GM12878 (cell line): Measurements from ENCODE around the gene ZMYM1. TPM values are rescaled to one million over a fixed set of nuclear protein-coding genes. Genes with fewer than 3 reads are reported as not detected.

Experiments used
- ATAC-seq: fragments of 200-7000 bp; cut with Tn5 transposase; 3 replicates; pipeline ENCODE4 v1.9.1; 2020; ENCODE audit warnings: mild to moderate bottlenecking, moderate library complexity
- BruUV-seq: library from RNA; stranded (reverse); fragments of 400-500 nt; replicated peaks from 2 replicates; lab custom pipeline; 2021; lab: Mats Ljungman, UMichigan
- CTCF ChIA-PET: fragments of 300-600 bp; sonication (Branson Sonifier 250); formaldehyde crosslinking; extraction: SDS; loops from one replicate; lab custom pipeline; 2021; ENCODE audit warnings: inconsistent platforms; lab: Yijun Ruan, JAX
- POLR2A ChIA-PET: fragments of 350-600 bp; formaldehyde crosslinking; extraction: SDS; loops from one replicate; lab custom pipeline; 2021; ENCODE audit warnings: inconsistent platforms; lab: Charles Lee
- RAD21 ChIA-PET: fragments of 300-600 bp; sonication (Branson Sonifier 250); formaldehyde crosslinking; loops from one replicate; lab custom pipeline; 2023; ENCODE audit warnings: antibody characterized with exemption; ENCODE audit not compliant: unreplicated experiment; lab: Charles Lee
- SMC1A ChIA-PET: fragments of 300-600 bp; sonication (Branson Sonifier 250); formaldehyde crosslinking; loops from one replicate; lab custom pipeline; 2023; ENCODE audit not compliant: unreplicated experiment, uncharacterized antibody; lab: Charles Lee
- DNase-seq: peaks from one replicate; pipeline ENCODE4 v3.0.0-alpha.2; 2011; ENCODE audit warnings: low read depth, low spot score
- FAIRE-seq: peaks from 3 replicates; lab custom pipeline; 2011; peaks lifted over from hg19 to GRCh38; lab: Jason Lieb, UNC
- H2AFZ ChIP-seq: 2 replicates; pipeline ENCODE4 v1.6.0; 2011; ENCODE audit warnings: low read depth, low read length, control low read depth; ENCODE audit not compliant: control insufficient read depth
- H3K27ac ChIP-seq: 2 replicates; pipeline ENCODE4 v1.5.1; 2011; ENCODE audit warnings: control low read depth; ENCODE audit not compliant: control insufficient read depth, insufficient read depth
- H3K27me3 ChIP-seq, 2 experiments: replicated peaks in 1 of 2; 2 replicates each; pipeline versions ENCODE4 v1.6.0 to v1.6.1; 2011; ENCODE audit warnings: low read length in 1 of 2; ENCODE audit not compliant: control insufficient read depth in 2 of 2, insufficient read depth in 2 of 2
- H3K36me3 ChIP-seq, 2 experiments: 2 replicates each; pipeline ENCODE4 v1.5.1; 2011; ENCODE audit warnings: low read length in 1 of 2; ENCODE audit not compliant: control insufficient read depth in 2 of 2, insufficient read depth in 2 of 2
- H3K4me1 ChIP-seq: 2 replicates; pipeline ENCODE4 v1.6.1; 2011; ENCODE audit warnings: mild to moderate bottlenecking, low read length, moderate library complexity, mixed read lengths; ENCODE audit not compliant: control insufficient read depth, insufficient read depth
- H3K4me2 ChIP-seq: 2 replicates; pipeline ENCODE4 v1.6.0; 2011; ENCODE audit warnings: control low read depth; ENCODE audit not compliant: control insufficient read depth, insufficient read depth
- H3K4me3 ChIP-seq: fragments of 200-600 bp; sonication (generic); 2 replicates; pipeline ENCODE4 v1.5.1; 2016
- H3K79me2 ChIP-seq: 2 replicates; pipeline ENCODE4 v1.6.0; 2011; ENCODE audit warnings: low read length; ENCODE audit not compliant: control insufficient read depth, insufficient read depth
- H3K9ac ChIP-seq: 2 replicates; pipeline ENCODE4 v1.8.0; 2011; ENCODE audit warnings: low read length, control low read depth, mixed read lengths; ENCODE audit not compliant: control insufficient read depth, insufficient read depth
- H3K9me3 ChIP-seq: replicated peaks from 3 replicates; pipeline ENCODE4 v1.5.1; 2011; ENCODE audit warnings: mild to moderate bottlenecking, low read length; ENCODE audit not compliant: control insufficient read depth, insufficient read depth
- H4K20me1 ChIP-seq: 2 replicates; pipeline ENCODE4 v1.6.0; 2011; ENCODE audit not compliant: control insufficient read depth, insufficient read depth
- CBFB ChIP-seq: IDR thresholded peaks from 2 replicates; pipeline ENCODE4 v1.6.1; 2016; ENCODE audit warnings: antibody characterized with exemption, low read depth
- CREM ChIP-seq: IDR thresholded peaks from 2 replicates; pipeline ENCODE4 v1.6.1; 2014; ENCODE audit warnings: antibody characterized with exemption, low read depth
- FOXK2 ChIP-seq: fragments of 450-650 bp; IDR thresholded peaks from 2 replicates; pipeline ENCODE4 v1.6.1; 2017; ENCODE audit warnings: mild to moderate bottlenecking, moderate library complexity
- MEF2A ChIP-seq: IDR thresholded peaks from 2 replicates; pipeline ENCODE4 v1.6.1; 2011; ENCODE audit warnings: low read depth, mild to moderate bottlenecking, low read length, moderate library complexity; ENCODE audit not compliant: insufficient read depth
- MYC ChIP-seq: IDR thresholded peaks from 2 replicates; pipeline ENCODE4 v1.6.1; 2011; ENCODE audit warnings: mild to moderate bottlenecking, low read length, moderate library complexity, inconsistent platforms; ENCODE audit not compliant: insufficient read depth, insufficient replicate concordance, insufficient read length, severe bottlenecking
- NR2F1 ChIP-seq: fragments of 450-650 bp; conservative IDR thresholded peaks from 2 replicates; pipeline ENCODE4 v1.6.1; 2017; ENCODE audit warnings: mild to moderate bottlenecking
- RCOR1 ChIP-seq: conservative IDR thresholded peaks from 2 replicates; pipeline ENCODE4 v1.6.1; 2012; ENCODE audit warnings: low read depth, low read length, improper control_type of control experiment
- SIN3A ChIP-seq: IDR thresholded peaks from 2 replicates; pipeline ENCODE4 v1.6.1; 2012; ENCODE audit warnings: low read depth, low read length, improper control_type of control experiment
- TARDBP ChIP-seq: IDR thresholded peaks from 2 replicates; pipeline ENCODE4 v1.6.1; 2016; ENCODE audit warnings: borderline replicate concordance
- WGBS: methylation state at CpG from one replicate; pipeline ENCODE4 v1.1.6; 2016; ENCODE audit warnings: low lambda C conversion rate; ENCODE audit not compliant: insufficient replicate concordance, insufficient coverage; ENCODE audit errors: missing lambda C conversion rate; 5-methylcytosine and 5-hydroxymethylcytosine counted together
- in situ Hi-C: fragments of 300-500 bp; cut with MboI; formaldehyde crosslinking; loops from 9 replicates; pipeline ENCODE4 v1.14.3; 2018; ENCODE audit warnings: mixed read lengths
- intact Hi-C: fragments of 100-400 bp; cut with micrococcal nuclease; formaldehyde crosslinking; loops from one replicate; pipeline ENCODE4 v1.14.2; 2022; ENCODE audit not compliant: unreplicated experiment
- polyA plus RNA-seq, 11 experiments: library from polyadenylated mRNA; depleted of rRNA in 4 of 11; unstranded in 6 of 11; stranded (reverse) in 5 of 11; fragments of >200 nt; fragmentation: Nextera tagmentation in 4 of 11; fragmentation: Illumina TruSeq in 1 of 11; extraction: Ambion mirVana in 4 of 11; extraction: Trizol in 1 of 11; gene quantifications; 1 replicate in 1 of 11; 2 replicates in 10 of 11; pipeline versions ENCODE4 v1.2.1 to v1.2.3, GENCODE V29; 2011 to 2016; ENCODE audit warnings: inconsistent platforms in 2 of 11, missing spikeins in 2 of 11, low read depth in 1 of 11
- total RNA-seq, 4 experiments: library from RNA; depleted of rRNA in 3 of 4; stranded (reverse); fragments of >200 nt in 3 of 4; fragmentation: Illumina TruSeq in 1 of 4; extraction: Trizol in 1 of 4; gene quantifications; 2 replicates each; pipeline versions ENCODE4 v1.2.1 to v1.2.3, GENCODE V29; 2013 to 2021
- TF ChIP-seq, protein P1 (sequence below): IDR thresholded peaks from 2 replicates; pipeline ENCODE4 v1.6.1; 2012; ENCODE audit warnings: low read depth, low read length, improper control_type of control experiment
- TF ChIP-seq, protein P2 (sequence below): fragments of 450-650 bp; formaldehyde crosslinking; IDR thresholded peaks from 2 replicates; pipeline ENCODE4 v1.5.0; 2022; ENCODE audit warnings: mild to moderate bottlenecking, missing genetic modification characterization

The ZMYM1 gene
- total and polyA plus RNA-seq, 10 of the 15 experiments (the other 5 are each of a cell fraction or from before 2014, with no cell fraction given), result 0.45 to 5.2 (median 1.4) TPM

DNA sequence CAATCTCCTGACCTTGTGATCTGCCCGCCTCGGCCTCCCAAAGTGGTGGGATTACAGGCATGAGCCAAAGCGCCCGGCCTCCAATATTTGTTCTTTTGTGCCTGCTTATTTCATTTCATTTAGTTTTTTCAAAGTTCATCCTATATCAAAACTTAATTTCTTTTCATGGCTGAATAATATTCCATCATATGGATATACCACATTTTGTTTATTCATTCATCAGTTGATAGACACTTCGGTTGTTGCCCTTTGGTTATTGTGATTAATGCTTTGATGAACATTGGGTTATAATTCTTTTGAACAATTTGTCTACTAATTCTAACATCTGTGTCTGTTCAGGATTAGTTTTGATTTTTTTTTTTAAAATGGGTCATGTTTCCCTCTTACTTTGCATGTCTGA is 72.0 kb downstream of the ZMYM1 start:
- DNase-seq (no peak), FAIRE-seq (no peak), ATAC-seq (no peak)
- 91% methylated on average over 5 of the region's 5 CpGs for WGBS
- Histone ChIP-seq H2AFZ (no peak overlapping the region), H3K9ac (no peak overlapping the region), H3K36me3 (no peaks in the 10 kb centered on the region), H3K4me1 (no peaks in the 10 kb centered on the region), H4K20me1 (no peaks in the 10 kb centered on the region), H3K27ac (no peak overlapping the region), H3K4me2 (no peak overlapping the region), H3K4me3 (no peak overlapping the region), H3K27me3 (no peaks in the 10 kb centered on the region), H3K79me2 (no peaks in the 10 kb centered on the region), H3K9me3 (no peaks in the 10 kb centered on the region)
- ChIA-PET POLR2A (no interaction called here), CTCF (no interaction called here), SMC1A (no interaction called here), RAD21 (no interaction called here)
- intact Hi-C loops, result no loop called here
- TF ChIP-seq CREM (no peak), RCOR1 (no peak), CBFB (no peak), MYC (no peak), NR2F1 (no peak)
- in situ Hi-C loops, result no loop called here
- BruUV-seq, result no TSS peak

DNA sequence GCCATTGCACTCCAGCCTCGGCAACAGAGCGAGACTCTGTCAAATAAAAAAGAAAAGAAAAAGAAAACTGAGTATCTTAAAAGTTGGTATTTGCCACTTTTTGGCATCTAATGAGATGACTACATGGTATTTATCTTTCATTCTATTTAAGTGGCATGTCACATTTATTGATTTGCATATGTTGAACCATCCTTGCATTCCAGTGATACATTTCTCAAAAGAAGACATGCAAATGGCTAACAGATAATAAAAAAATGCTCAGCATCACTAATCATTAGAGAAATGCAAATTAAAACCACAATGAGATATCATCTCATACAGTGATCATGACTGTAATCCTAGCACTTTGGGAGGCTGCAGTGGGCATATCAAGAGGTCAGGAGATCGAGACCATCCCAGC is 85.7 kb downstream of the ZMYM1 start:
- no peaks in the 10 kb centered on the region for H3K27me3 ChIP-seq
- no peak overlapping the region for H3K4me2 ChIP-seq
- no peak overlapping the region for H3K27ac ChIP-seq
- no peak overlapping the region for H3K9ac ChIP-seq
- CTCF ChIA-PET, result no interaction called here
- intact Hi-C loops (no loop called here), in situ Hi-C loops (no loop called here)
- H3K79me2 ChIP-seq, result no peaks in the 10 kb centered on the region
- RAD21 ChIA-PET, result no interaction called here
- 70% methylated on average over 3 of the region's 3 CpGs for WGBS
- ATAC-seq (no peak), FAIRE-seq (no peak), DNase-seq (no peak)
- no peaks in the 10 kb centered on the region; the same call in 2 of the 3 replicates for H3K9me3 ChIP-seq
- no peaks in the 10 kb centered on the region for H3K36me3 ChIP-seq
- POLR2A ChIA-PET, result no interaction called here
- no TSS peak for BruUV-seq
- SMC1A ChIA-PET, result interaction anchor here (0.6 kb wide), 1 partner anchor 127 kb away, joined by 3 read pairs; no protein-coding TSS in a partner anchor
- H2AFZ ChIP-seq, result no peak overlapping the region
- H3K4me3 ChIP-seq, result no peak overlapping the region
- no peaks in the 10 kb centered on the region for H3K4me1 ChIP-seq
- no peaks in the 10 kb centered on the region for H4K20me1 ChIP-seq
- TF ChIP-seq TARDBP, result no peak
- TF ChIP-seq, protein P1, sequence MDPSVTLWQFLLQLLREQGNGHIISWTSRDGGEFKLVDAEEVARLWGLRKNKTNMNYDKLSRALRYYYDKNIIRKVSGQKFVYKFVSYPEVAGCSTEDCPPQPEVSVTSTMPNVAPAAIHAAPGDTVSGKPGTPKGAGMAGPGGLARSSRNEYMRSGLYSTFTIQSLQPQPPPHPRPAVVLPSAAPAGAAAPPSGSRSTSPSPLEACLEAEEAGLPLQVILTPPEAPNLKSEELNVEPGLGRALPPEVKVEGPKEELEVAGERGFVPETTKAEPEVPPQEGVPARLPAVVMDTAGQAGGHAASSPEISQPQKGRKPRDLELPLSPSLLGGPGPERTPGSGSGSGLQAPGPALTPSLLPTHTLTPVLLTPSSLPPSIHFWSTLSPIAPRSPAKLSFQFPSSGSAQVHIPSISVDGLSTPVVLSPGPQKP, result no peak
- TF ChIP-seq FOXK2, result no peak
- TF ChIP-seq MEF2A, result no peak
- no peak for TF ChIP-seq SIN3A
- TF ChIP-seq, protein P2, sequence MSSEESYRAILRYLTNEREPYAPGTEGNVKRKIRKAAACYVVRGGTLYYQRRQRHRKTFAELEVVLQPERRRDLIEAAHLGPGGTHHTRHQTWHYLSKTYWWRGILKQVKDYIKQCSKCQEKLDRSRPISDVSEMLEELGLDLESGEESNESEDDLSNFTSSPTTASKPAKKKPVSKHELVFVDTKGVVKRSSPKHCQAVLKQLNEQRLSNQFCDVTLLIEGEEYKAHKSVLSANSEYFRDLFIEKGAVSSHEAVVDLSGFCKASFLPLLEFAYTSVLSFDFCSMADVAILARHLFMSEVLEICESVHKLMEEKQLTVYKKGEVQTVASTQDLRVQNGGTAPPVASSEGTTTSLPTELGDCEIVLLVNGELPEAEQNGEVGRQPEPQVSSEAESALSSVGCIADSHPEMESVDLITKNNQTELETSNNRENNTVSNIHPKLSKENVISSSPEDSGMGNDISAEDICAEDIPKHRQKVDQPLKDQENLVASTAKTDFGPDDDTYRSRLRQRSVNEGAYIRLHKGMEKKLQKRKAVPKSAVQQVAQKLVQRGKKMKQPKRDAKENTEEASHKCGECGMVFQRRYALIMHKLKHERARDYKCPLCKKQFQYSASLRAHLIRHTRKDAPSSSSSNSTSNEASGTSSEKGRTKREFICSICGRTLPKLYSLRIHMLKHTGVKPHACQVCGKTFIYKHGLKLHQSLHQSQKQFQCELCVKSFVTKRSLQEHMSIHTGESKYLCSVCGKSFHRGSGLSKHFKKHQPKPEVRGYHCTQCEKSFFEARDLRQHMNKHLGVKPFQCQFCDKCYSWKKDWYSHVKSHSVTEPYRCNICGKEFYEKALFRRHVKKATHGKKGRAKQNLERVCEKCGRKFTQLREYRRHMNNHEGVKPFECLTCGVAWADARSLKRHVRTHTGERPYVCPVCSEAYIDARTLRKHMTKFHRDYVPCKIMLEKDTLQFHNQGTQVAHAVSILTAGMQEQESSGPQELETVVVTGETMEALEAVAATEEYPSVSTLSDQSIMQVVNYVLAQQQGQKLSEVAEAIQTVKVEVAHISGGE (CRISPR knock-in tag), result no peak
